Activated CD8-positive, alpha-beta memory T cell treated with anti-CD3 and anti-CD28 coated beads for 24 hours (primary cell): ENCODE measurements around the gene ZNF146.
"Not testable (repeated sequence)": the region's sequence is repeated elsewhere in the genome, so short reads cannot be mapped to it uniquely, and the experiment has no call there.

Experiments
- DNase-seq: peaks from one replicate; pipeline ENCODE4 v3.0.0-alpha.2; 2020

ZNF146 gene

DNA sequence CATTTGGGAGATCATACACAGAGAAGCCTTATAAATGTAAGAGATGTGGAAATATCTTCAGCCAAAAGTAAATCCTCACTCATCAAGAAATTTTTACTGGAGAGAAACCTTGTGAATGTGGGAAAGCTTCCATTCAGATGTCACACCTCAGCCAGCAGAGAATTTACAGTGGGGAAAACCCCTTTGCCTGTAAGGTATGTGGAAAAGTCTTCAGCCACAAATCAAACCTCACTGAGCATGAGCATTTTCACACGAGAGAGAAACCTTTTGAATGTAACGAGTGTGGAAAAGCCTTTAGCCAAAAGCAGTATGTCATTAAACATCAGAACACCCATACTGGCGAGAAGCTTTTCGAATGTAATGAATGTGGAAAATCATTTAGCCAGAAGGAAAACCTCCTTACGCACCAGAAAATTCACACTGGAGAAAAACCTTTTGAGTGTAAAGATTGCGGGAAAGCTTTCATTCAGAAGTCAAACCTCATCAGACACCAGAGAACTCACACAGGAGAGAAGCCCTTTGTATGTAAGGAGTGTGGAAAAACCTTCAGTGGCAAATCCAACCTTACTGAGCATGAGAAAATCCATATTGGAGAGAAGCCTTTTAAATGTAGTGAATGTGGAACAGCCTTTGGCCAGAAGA is 21.5 kb downstream of the ZNF146 start:
- DNase-seq: no peak

DNA sequence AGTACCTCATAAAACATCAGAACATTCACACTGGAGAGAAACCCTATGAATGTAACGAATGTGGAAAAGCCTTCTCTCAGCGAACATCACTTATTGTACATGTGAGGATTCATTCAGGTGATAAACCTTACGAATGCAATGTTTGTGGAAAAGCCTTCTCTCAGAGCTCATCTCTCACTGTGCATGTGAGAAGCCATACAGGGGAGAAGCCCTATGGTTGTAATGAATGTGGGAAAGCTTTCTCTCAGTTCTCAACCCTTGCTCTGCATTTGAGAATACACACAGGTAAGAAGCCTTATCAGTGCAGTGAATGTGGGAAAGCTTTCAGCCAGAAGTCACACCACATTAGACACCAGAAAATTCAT is 22.0 kb downstream of the ZNF146 start:
- no peak for DNase-seq

DNA sequence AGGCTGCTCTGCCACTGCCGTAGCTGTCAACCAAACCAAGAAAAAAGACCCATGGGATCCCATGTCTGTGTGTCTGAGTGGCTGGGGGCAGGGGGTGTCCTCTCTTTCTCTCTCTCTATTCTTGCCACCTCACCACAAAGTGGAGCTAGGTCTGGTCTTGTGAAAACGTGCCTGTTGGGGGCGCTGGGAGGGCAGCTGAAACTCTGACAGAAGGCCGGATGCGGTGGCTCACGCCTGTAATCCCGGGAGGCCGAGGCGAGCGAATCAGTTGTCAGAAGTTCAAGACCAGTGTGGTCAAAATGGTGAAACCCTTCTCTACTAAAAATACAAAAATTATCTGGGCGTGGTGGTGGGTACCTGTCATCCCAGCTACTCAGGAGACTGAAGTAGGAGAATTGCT is 29.2 kb downstream of the ZNF146 start:
- no peak for DNase-seq

- no peak for DNase-seq
Observed at GRCh38 chr19:36245210-36246005, 30.5 kb downstream of the ZNF146 start.

GRCh38 chr19:36246006-36246481 is 31.1 kb downstream of the ZNF146 start:
- DNase-seq: no peak

DNA sequence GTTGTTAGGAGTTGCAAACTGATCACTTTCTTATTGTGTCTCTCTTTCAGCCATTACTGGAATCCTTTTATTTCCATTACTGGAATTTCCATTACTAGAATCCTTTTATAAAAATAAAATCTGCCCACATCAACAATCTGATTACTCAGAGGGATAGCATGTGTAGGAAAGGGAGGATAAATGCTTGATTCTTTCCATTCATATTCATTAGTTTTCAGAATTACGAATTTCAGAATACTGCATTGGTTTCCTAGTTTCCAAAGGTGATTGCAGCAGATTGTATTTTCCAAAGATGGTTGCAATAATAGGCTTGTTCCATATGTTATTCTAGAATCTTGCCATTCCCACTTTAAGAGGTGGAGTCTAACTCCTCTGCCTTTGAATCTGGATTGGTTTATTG is 37.1 kb downstream of the ZNF146 start:
- no peak for DNase-seq

- no peak for DNase-seq
Observed at GRCh38 chr19:36254848-36255247, 39.9 kb downstream of the ZNF146 start.

GRCh38 chr19:36255316-36255715 is 40.4 kb downstream of the ZNF146 start:
- no peak for DNase-seq

GRCh38 chr19:36256064-36256463 is 41.2 kb downstream of the ZNF146 start:
- DNase-seq: no peak

GRCh38 chr19:36256853-36257519 is 42.1 kb downstream of the ZNF146 start:
- no peak for DNase-seq

DNA sequence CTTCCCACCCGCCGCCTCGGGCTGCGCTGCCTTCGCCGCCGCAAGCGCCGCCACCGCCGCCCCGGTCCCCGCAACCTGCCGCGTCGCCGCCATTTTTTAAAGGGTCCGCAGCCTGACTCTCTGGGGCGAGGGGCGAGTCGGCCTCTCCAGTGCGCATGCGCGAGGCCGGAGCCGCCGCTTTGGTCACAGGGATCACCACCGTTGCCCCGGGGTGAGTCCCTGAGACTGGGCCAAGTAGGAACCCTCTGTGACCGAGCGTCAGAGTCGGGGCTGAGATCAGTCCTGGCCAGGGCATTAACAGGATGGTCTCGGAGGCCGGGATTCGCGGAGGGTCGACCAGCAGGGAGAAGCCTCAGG is 42.6 kb downstream of the ZNF146 start:
- DNase-seq: no peak

DNA sequence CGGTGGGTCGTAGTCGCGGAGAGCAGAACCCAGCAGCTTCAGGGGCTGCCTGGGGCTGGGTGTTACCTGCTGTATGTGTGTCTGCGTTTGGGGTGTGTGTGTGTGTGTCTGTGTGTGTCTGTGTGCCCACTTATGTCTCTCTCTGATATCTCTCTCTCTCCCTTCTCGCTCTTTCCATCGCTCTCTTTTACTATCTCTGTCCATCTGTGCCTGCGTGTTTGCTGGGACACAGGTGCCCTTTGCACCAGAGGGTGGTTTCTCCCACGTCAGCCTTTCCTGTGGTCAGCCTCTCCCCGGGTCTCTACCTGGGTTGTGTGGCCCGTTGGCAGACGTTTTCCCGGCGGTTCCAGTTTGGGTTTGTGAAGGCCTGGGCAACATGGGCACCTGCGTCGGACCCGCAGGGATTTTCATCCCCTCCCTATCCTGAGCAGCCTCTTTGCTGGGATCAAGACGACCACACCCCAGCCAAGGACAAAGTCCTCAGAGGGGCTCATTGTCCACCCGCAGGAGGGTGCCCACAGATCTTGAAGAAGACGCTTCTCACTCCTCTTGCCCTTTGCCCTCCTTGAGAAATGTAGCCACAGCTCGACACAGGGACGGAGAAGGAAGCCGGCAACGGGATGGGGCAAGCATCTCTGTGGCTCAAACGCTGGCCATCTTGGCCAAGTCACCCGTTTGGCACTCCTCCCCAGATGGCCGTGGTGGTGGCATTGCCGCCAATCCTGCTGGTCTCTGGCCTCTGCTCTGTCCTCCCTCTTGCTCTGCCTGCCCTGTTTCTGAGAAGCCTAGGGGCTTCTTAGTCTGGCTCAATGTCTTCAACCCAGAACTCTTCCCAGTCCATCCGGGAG is 43.3 kb downstream of the ZNF146 start:
- no peak for DNase-seq

GRCh38 chr19:36259211-36259610 is 44.3 kb downstream of the ZNF146 start:
- DNase-seq: no peak

DNA sequence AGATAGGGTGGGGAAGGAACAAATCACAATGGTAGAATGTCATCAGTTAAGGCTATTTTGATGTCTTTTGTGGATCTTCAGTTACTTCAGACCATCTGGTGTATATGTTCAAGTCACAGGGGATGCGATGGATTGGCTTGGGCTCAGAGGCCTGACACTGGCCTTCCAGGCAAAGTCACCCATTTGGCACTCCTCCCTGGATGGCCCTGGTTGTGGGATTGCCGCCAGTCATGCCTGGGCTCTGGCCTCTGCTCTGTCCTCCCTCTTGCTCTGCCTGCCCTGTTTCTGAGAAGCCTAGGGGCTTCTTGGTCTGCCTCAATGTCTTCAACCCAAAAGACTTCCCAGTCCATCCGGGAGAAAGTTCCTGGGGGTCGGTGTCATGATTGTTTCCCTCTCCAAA is 50.2 kb downstream of the ZNF146 start:
- peak; percentile 0 for DNase-seq

DNA sequence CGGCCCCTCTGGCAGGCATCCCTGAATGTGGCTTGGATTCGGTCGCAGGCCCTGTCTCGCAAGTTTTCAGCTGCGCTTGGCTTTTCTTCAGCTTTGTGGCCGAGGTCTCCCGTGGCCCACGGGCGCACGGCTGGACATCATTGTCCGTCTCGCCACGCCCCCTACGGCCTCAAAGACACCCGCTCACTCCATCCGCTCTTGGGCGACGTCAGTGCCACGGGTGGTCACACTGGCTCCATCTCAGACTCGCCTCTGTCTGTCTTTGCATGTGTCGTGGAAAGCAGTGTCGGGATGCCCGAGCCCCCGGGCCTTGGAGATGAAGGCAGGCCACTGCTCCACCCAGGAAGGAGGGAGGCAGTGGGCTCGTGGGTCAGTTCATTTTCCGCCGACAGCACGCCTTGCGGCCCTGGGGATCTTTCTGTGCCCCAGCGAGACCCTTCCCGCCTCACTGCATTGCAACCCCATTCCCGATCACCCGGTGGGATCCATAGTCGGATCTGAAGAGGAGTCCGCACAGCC is 51.0 kb downstream of the ZNF146 start:
- peak; percentile 32 for DNase-seq

- DNase-seq: no peak
Observed at GRCh38 chr19:36266375-36266961, 51.6 kb downstream of the ZNF146 start.

DNA sequence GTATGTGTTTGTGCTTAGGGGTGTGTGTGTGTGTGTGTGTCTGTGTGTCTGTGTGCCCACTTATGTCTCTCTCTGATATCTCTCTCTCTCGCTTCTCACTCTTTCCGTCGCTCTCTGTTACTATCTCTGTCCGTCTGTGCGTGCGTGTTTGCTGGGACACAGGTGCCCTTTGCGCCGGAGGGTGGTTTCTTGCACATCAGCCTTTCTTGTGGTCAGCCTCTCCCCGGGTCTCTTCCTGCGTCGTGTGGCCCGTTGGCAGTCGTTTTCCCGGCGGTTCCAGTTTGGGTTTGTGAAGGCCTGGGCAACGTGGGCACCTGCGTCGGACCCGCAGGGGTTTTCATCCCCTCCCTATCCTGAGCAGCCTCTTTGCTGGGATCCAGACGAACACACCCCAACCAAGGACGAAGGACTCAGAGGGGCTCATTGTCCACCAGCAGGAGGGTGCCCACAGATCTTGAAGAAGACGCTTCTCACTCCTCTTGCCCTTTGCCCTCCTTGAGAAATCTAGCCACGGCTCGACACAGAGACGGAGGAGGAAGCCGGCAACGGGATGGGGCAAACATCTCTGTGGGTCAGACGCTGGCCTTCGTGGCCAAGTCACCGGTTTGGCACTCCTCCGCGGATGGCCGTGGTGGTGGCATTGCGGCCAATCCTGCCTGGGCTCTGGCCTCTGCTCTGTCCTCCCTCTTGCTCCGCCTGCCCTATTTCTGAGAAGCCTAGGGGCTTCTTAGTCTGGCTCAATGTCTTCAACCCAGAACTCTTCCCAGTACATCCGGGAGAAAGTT is 52.3 kb downstream of the ZNF146 start:
- peak; percentile 19 for DNase-seq

DNA sequence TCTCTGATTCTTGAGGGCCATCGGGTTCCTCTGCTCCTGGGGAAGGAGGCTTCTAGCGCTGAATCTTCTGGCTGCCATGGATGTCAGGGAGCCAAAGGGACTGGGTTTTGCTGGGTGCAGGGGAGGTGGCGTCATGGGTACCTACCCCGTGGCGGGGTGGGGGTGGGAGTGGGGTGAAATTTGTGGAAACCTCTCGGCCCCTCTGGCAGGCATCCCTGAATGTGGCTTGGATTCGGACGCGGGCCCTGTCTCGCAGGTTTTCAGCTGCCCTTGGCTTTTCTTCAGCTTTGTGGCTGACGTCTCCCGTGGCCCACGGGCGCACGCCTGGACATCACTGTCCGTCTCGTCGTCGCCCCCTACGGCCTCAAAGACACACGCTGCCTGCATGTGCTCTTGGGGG is 53.2 kb downstream of the ZNF146 start:
- DNase-seq: peak; percentile 35

DNA sequence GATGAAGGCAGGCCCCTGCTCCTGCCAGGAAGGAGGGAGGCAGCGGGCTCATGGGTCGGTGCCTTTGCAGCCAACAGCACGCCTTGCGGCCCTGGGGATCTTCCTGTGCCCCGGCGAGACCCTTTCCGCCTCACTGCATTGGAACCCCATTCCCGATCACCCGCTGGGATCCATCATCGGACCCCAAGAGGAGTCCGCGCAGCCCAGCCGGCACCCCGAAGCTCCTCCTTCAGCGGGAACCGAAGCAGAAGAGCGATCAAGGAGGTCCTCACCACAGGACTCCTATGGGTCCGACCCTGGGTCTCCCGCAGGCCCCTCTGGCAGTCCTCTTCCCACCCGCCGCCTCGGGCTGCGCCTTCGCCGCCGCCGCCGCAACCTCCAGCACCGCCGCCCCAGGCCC is 53.7 kb downstream of the ZNF146 start:
- not testable (repeated sequence) for DNase-seq

DNA sequence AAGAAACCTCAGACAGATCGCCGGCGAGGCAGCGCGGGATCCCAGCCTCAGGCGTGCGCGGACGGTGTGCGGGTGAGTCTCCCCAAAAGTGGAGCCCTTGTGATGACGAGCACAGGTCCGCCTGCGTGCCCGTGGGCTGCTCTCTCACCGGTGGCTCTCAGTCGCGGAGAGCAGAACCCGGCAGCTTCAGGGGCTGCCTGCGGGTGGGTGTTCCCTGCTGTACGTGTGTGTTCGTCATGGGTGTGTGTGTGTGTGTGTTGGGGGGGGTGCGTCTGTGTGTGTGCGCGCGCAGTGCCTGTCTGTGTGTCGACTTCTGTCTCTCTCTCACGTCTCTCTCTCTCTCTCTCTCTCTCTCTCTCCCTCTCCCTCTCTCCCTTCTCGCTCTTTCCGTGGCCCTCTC is 54.4 kb downstream of the ZNF146 start:
- DNase-seq: not testable (repeated sequence)
